Keratinocyte (primary cell): ENCODE measurements around the gene REXO1.

Experiments
- CTCF ChIP-seq, 3 experiments: IDR thresholded peaks in 1 of 3; conservative IDR thresholded peaks in 1 of 3; optimal IDR thresholded peaks in 1 of 3; 2 replicates in 2 of 3; 3 replicates in 1 of 3; pipeline versions ENCODE3 to v1.5.1; 2011; ENCODE audit warnings: low read length in 3 of 3, mild to moderate bottlenecking in 3 of 3, moderate library complexity in 2 of 3, control low read depth in 1 of 3, inconsistent platforms in 1 of 3; ENCODE audit not compliant: insufficient read depth in 2 of 3; ENCODE audit errors: extremely low read depth in 1 of 3
- EZH2 ChIP-seq: IDR thresholded peaks from one replicate; pipeline ENCODE4 v1.6.1; 2012; ENCODE audit warnings: inconsistent platforms, mild to moderate bottlenecking, low read length, moderate library complexity

GRCh38 chr19:1884291-1884718, 36.0 kb upstream of the REXO1 start:
- TF ChIP-seq CTCF (optimal IDR thresholded peaks at IDR 0.05 in 1 of 3, IDR thresholded peaks at IDR 0.05 in 1 of 3, conservative IDR thresholded peaks at IDR 0.05 in 1 of 3; ENCODE audit: extremely low read depth in 1 of 3, insufficient read depth in 2 of 3, low read length in 3 of 3) (no peak), EZH2 (no peak)
